ENCODE measurements around the gene ITGA3. TPM values are rescaled to one million over a fixed set of nuclear protein-coding genes. Genes with fewer than 3 reads are reported as not detected.
A peak's percentile ranks its signal among the peaks of the same experiment; 100 is the strongest.

The ITGA3 gene
- total RNA-seq, 6 donors from 2014 or later, result 193 to 469 (median 350) TPM

DNA sequence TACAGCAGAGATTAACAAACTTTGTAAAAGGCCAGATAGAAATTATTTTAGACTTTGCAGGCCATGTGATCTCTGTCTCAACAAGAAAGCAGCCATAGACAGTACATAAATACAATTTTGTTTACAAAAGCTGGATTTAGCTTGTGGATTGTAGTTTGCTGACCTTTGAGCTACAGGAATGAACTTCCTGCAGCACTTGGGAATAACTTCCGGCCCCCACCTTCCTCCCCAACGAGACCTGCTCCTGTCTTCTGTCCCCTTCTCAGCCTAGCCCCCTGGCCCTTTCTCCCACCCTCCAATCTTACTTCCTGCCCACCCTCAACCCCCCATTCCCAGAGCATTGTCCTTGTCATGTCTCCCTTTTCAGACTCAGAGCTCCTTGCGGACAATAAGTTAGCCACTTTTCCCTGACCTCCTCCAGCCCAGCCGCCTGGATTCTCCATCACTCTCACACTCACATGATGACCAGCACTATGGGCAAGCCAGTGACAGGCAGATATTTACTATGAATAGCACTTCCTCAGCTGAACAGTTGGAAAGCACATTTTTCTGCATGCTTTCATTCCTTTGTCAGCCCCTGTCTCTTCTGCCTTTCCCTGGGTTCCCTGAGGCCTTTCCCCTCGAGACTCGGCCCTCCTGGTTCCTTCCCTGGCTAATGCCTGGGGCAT lies 33.3 kb upstream of the ITGA3 start:
- ATAC-seq (ENCODE audit: low FRiP score in 2 of 2), result no peak
- Histone ChIP-seq H3K27me3 (no peaks in the 10 kb centered on the region), H3K4me1 (peaks cover 7 to 11% (median 7%) of the 10 kb centered on the region in 4 donors), H3K36me3 (no peaks in the 10 kb centered on the region), H3K27ac (no peak overlapping the region), H3K4me3 (no peak overlapping the region), H3K9me3 (no peaks in the 10 kb centered on the region)
- 48 to 55% methylated on average over 6 of the region's 6 CpGs for WGBS, 2 donors
- TF ChIP-seq CTCF (IDR thresholded peaks at IDR 0.05), result no peak
- TF ChIP-seq POLR2AphosphoS5 (IDR thresholded peaks at IDR 0.05), result no peak
- TF ChIP-seq EP300 (IDR thresholded peaks at IDR 0.05), result no peak
- no peak for TF ChIP-seq POLR2A (IDR thresholded peaks at IDR 0.05)
- no peak for DNase-seq

GRCh38 chr17:50023520-50023919 lies 32.4 kb upstream of the ITGA3 start:
- TF ChIP-seq EP300 (IDR thresholded peaks at IDR 0.05) (no peak), POLR2AphosphoS5 (IDR thresholded peaks at IDR 0.05) (no peak), CTCF (IDR thresholded peaks at IDR 0.05) (no peak), POLR2A (IDR thresholded peaks at IDR 0.05) (no peak)
- Histone ChIP-seq H3K9me3 (no peaks in the 10 kb centered on the region), H3K27ac (no peak overlapping the region), H3K4me3 (no peak overlapping the region), H3K27me3 (no peaks in the 10 kb centered on the region), H3K4me1 (peaks cover 15 to 20% (median 16%) of the 10 kb centered on the region in 4 donors), H3K36me3 (no peaks in the 10 kb centered on the region)
- DNase-seq, result no peak
- WGBS, 2 donors, result 66% methylated on average over 8 of the region's 8 CpGs
- ATAC-seq (ENCODE audit: low FRiP score in 2 of 2), result no peak

DNA sequence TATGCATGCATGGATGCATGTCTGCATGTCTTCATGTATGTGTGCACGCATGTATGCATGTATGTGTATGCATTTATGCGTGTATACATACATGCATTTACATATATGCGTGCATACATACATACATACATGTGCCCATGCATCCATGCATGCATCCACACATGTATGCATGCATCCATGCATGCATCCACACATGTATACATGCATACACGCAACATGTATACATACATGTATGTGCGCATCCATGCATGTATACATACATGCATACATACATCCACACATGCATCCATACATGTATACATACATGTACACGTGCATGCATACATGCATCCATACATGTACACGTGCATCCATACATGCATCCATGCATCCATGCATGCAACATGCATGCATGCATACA lies 31.1 kb upstream of the ITGA3 start:
- Histone ChIP-seq H3K9me3 (no peaks in the 10 kb centered on the region), H3K4me3 (no peak overlapping the region), H3K4me1 (peaks cover 15 to 24% (median 19%) of the 10 kb centered on the region in 4 donors), H3K27ac (no peak overlapping the region), H3K36me3 (no peaks in the 10 kb centered on the region), H3K27me3 (no peaks in the 10 kb centered on the region)
- DNase-seq, result no peak
- WGBS, 2 donors, result 38 to 47% methylated on average over 7 of the region's 7 CpGs
- no peak for TF ChIP-seq POLR2AphosphoS5 (IDR thresholded peaks at IDR 0.05)
- no peak for ATAC-seq (ENCODE audit: low FRiP score in 2 of 2)

DNA sequence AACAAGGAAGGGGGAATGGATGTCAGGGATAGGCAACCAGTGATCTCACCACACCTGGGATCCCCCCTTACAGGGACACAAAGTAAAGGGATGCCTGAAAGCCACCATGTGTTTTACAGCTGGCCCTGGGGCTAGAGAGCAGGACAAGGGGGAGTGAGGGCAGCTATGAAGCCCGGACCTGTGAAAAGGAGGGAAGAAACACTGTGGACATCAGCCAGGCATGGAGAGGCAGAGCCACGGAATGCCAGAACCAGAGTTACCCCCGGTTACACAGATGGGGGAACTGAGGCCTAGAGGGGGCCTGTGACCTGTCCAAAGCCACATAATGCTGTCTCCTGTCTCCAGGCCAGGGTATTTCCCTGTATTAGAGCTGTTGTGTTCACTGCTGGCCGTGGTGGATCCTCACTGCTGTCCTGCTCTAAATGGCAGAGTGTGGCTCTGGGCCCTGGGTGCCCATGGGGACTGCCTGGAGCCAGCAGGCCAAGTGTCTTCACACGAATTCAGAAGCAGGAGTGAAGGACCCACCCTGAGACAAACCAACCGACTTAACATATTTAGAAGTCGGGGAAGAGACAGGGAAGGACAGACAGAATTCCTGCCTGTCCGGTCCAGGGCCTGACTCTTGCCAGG lies 29.7 kb upstream of the ITGA3 start:
- Histone ChIP-seq H3K27me3 (no peaks in the 10 kb centered on the region), H3K9me3 (no peaks in the 10 kb centered on the region), H3K4me3 (no peak overlapping the region), H3K36me3 (no peaks in the 10 kb centered on the region), H3K27ac (peak overlapping the region in 1 of 4 donors; percentile 44), H3K4me1 (peaks cover 15 to 24% (median 19%) of the 10 kb centered on the region in 4 donors)
- DNase-seq (no peak), ATAC-seq (ENCODE audit: low FRiP score in 2 of 2) (no peak)
- no peak for TF ChIP-seq POLR2AphosphoS5 (IDR thresholded peaks at IDR 0.05)
- no peak for TF ChIP-seq EP300 (IDR thresholded peaks at IDR 0.05)
- 50 to 67% methylated on average over 7 to 8 of the region's 8 CpGs for WGBS, 2 donors

- peak overlapping the region; percentile 55 to 81 (median 70) for H3K27ac ChIP-seq
- peak; percentile 87 to 90 for DNase-seq
- H3K9me3 ChIP-seq, result no peaks in the 10 kb centered on the region
- no peaks in the 10 kb centered on the region for H3K27me3 ChIP-seq
- peaks cover 15 to 24% (median 19%) of the 10 kb centered on the region in 4 donors for H3K4me1 ChIP-seq
- ATAC-seq (ENCODE audit: low FRiP score in 2 of 2), result peak; percentile 88 to 91
- no peaks in the 10 kb centered on the region for H3K36me3 ChIP-seq
- 0 to 2% methylated on average over 6 of the region's 6 CpGs for WGBS, 2 donors
- TF ChIP-seq POLR2A (IDR thresholded peaks at IDR 0.05) (no peak), CTCF (IDR thresholded peaks at IDR 0.05) (peak; percentile 94 to 97 (median 97)), POLR2AphosphoS5 (IDR thresholded peaks at IDR 0.05) (peak in 1 of 2 donors; percentile 26)
- peak overlapping the region in 3 of 4 donors; percentile 21 to 39 (median 25) for H3K4me3 ChIP-seq
Observed at GRCh38 chr17:50026837-50027171, 29.1 kb upstream of the ITGA3 start.

Measured in upper lobe of left lung (tissue), 6 donors.